Subcutaneous abdominal adipose tissue (tissue), 5 donors: ENCODE results near the gene CALD1.

Experiments
- H3K27ac ChIP-seq: one replicate; pipeline ENCODE4 v1.7.0; 2013; ENCODE audit warnings: low read depth, mild to moderate bottlenecking, inconsistent platforms, low read length, moderate library complexity
- H3K27me3 ChIP-seq, 5 donors: one replicate each; pipeline ENCODE4 v1.7.0; 2013; ENCODE audit warnings: low read length in 5 of 5, inconsistent platforms in 1 of 5; ENCODE audit not compliant: control insufficient read depth in 5 of 5, insufficient read depth in 4 of 5
- H3K36me3 ChIP-seq, 5 donors: one replicate each; pipeline ENCODE4 v1.7.0; 2013; ENCODE audit warnings: low read length in 5 of 5; ENCODE audit not compliant: control insufficient read depth in 5 of 5, insufficient read depth in 5 of 5
- H3K4me1 ChIP-seq, 5 donors: one replicate each; pipeline ENCODE4 v1.7.0; 2013; ENCODE audit warnings: low read length in 5 of 5, mild to moderate bottlenecking in 3 of 5, moderate library complexity in 1 of 5; ENCODE audit not compliant: control insufficient read depth in 5 of 5, insufficient read depth in 5 of 5
- H3K4me3 ChIP-seq, 5 donors: one replicate each; pipeline ENCODE4 v1.7.0; 2013; ENCODE audit warnings: low read length in 5 of 5, low read depth in 1 of 5
- H3K9ac ChIP-seq, 5 donors: one replicate each; pipeline ENCODE4 v1.7.0; 2013; ENCODE audit warnings: low read length in 5 of 5, mild to moderate bottlenecking in 4 of 5, moderate library complexity in 3 of 5
- H3K9me3 ChIP-seq, 5 donors: one replicate each; pipeline ENCODE4 v1.7.0; 2013; ENCODE audit warnings: low read length in 5 of 5; ENCODE audit not compliant: control insufficient read depth in 5 of 5
- donor health status: healthy.
- donor health status: healthy.
- donor health status: healthy.
- donor health status: healthy.
- donor health status: healthy.

The CALD1 gene

DNA sequence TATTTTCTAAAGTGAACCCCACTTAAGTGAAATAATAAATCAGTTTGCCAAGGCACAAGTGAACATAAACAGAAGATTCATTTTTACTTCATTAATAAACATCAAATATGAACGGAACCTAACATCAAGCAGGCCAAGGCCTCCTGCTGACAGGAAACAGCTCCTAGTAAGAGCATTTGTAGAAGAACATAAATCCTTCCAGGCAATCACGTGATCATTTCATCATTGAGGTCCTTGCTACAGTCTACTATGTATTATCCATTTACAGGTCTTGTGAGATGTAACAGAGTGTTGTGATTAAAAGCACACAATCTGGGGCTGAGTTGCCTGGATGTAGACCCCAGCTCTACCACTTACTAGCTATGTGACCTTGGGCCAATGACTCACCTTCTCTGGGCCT lies 70.6 kb downstream of the CALD1 start:
- peaks cover 2 to 21% (median 6%) of the 10 kb centered on the region in 5 donors for H3K4me1 ChIP-seq
- no peak overlapping the region for H3K27ac ChIP-seq
- H3K9me3 ChIP-seq: no peaks in the 10 kb centered on the region
- H3K4me3 ChIP-seq: no peak overlapping the region
- H3K36me3 ChIP-seq: peaks cover 0 to 6% (median 2%) of the 10 kb centered on the region in 5 donors
- H3K9ac ChIP-seq: no peak overlapping the region
- no peaks in the 10 kb centered on the region for H3K27me3 ChIP-seq

DNA sequence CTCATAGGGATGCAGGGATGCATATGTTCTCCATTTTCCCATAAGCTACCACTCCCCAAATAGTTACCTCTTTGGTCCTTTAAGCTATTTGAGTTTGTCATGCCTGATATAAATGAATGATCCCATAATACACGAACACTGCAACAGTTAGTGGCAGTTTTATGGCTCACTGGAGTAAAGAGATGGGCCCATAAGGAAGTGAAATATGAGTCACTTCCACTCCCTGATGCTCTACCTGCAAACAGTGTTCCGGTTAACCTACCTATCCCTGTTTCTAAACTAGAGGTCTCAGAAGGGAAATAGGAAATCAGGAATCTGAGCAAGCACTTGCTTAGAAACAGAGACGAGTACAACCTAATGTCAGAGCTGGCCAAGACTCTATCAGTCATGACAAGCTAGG lies 71.7 kb downstream of the CALD1 start:
- no peaks in the 10 kb centered on the region for H3K27me3 ChIP-seq
- H3K4me1 ChIP-seq: peaks cover 5 to 32% (median 17%) of the 10 kb centered on the region in 5 donors
- H3K27ac ChIP-seq: no peak overlapping the region

DNA sequence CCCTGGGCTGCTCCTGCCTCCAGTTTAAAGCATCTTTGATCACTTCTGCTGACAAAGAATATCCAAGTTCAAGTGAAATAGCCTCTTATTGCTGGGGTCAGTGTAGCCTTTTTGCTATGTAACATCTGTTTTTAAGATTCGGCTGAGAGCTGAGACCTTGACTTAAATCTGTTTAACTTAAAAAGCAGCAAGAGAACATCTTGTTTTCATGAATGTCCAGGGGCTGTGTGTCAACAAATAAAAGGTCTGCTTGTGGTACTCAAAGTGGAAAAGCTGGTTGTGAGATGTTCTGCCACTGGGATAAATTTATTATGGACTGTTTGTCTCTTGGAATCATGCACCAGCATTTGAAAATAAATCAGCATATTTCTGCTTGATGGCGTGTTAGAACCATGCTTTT lies 73.2 kb downstream of the CALD1 start:
- no peak overlapping the region for H3K9ac ChIP-seq
- no peak overlapping the region for H3K4me3 ChIP-seq
- no peaks in the 10 kb centered on the region for H3K9me3 ChIP-seq
- no peaks in the 10 kb centered on the region for H3K27me3 ChIP-seq
- peaks cover 5 to 29% (median 20%) of the 10 kb centered on the region in 5 donors for H3K4me1 ChIP-seq
- no peaks in the 10 kb centered on the region for H3K36me3 ChIP-seq
- no peak overlapping the region for H3K27ac ChIP-seq

More for the DNA sequence above, 71.7 kb downstream of the CALD1 start:
- Histone ChIP-seq H3K9me3 (no peaks in the 10 kb centered on the region), H3K36me3 (no peaks in the 10 kb centered on the region), H3K9ac (no peak overlapping the region), H3K4me3 (no peak overlapping the region)

DNA sequence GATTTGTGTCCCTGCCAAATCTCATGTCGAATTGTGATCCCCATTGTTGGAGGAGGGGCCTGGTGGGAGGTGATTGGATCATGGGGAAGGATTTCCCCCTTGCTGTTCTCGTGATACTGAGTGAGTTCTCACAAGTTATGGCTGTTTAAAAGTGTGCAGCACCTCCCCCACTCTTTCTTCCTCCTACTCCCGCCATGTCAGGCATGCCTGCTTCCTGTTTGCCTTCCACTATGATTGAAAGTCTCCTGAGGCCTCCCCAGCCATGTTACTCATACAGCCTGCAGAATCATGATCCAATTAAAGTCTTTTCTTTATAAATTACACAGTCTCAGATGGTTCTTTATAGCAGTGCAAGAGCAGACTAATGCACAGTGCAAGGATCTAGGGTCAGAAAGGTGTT lies 75.4 kb downstream of the CALD1 start:
- Histone ChIP-seq H3K27me3 (no peaks in the 10 kb centered on the region), H3K27ac (peak overlapping the region; percentile 34), H3K9me3 (no peaks in the 10 kb centered on the region), H3K4me1 (peaks cover 5 to 23% (median 20%) of the 10 kb centered on the region in 5 donors), H3K36me3 (no peaks in the 10 kb centered on the region), H3K4me3 (no peak overlapping the region), H3K9ac (no peak overlapping the region)

DNA sequence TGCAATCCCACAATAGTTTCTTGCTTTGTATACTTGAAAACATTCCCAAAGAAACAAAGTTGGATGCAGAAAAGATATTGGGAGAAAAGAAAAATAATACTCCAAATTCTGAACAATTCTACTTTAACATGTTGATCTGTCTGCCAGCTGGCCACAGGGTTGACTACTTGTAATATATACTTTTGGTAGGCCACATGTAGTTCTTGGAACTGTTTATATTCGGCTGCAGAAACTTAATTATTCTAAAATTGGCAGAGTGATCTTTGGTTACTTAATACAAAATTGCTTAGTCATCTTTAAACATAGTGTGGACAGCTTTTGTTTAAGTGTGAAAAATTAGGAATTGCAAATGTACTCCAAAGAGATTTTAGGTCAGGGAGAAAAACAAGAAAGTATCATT lies 76.0 kb downstream of the CALD1 start:
- H3K27ac ChIP-seq: peak overlapping the region; percentile 34
- H3K9ac ChIP-seq: no peak overlapping the region
- H3K27me3 ChIP-seq: no peaks in the 10 kb centered on the region
- H3K9me3 ChIP-seq: no peaks in the 10 kb centered on the region
- peak overlapping the region in 1 of 5 donors; percentile 12 for H3K4me3 ChIP-seq
- no peaks in the 10 kb centered on the region for H3K36me3 ChIP-seq
- peaks cover 5 to 23% (median 20%) of the 10 kb centered on the region in 5 donors for H3K4me1 ChIP-seq

DNA sequence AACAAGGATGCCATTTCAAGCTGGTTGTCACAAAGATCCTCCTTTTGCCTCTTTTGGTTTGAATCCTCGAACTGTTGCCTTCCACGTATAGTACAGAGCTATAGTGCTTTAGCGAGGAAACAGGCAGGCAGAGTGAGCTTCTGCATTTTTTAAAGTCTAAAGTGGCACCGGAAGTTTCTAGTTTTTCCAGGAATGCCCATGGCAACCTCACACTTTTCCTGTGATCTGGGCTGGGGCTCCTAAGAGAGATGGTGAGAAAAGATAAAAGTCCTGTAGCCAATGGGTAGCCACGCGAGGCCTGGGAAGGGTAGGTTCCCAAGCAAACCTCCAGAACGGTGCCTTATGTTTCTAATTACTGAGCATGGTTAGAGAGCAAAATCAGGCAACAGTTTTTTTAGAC lies 76.7 kb downstream of the CALD1 start:
- Histone ChIP-seq H3K4me3 (peak overlapping the region in 1 of 5 donors; percentile 12), H3K36me3 (no peaks in the 10 kb centered on the region), H3K27ac (peak overlapping the region; percentile 34), H3K9me3 (no peaks in the 10 kb centered on the region), H3K4me1 (peaks cover 5 to 23% (median 20%) of the 10 kb centered on the region in 5 donors), H3K9ac (peak overlapping the region in 1 of 5 donors; percentile 47), H3K27me3 (no peaks in the 10 kb centered on the region)

DNA sequence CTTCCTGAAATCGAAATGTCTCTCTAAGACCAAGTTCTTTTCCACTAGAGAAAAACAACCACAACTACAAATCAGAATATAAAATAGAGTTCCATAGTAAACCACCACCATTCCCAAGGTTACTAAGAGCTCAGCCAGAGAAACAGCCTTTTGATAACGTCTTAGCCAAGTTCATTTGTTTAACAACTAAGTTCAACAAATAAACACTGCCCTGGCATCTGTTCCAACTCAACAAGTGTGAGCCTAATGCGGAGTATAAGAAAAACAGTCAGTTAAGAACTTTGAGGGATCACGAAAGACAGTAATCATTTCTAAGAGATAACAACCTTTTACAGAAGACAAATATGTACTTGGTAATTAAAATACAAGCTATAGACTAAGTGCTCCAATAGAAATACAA lies 77.3 kb downstream of the CALD1 start:
- no peaks in the 10 kb centered on the region for H3K36me3 ChIP-seq
- H3K4me1 ChIP-seq: peaks cover 5 to 23% (median 20%) of the 10 kb centered on the region in 5 donors
- H3K9me3 ChIP-seq: no peaks in the 10 kb centered on the region
- H3K27me3 ChIP-seq: no peaks in the 10 kb centered on the region
- H3K4me3 ChIP-seq: no peak overlapping the region
- H3K9ac ChIP-seq: no peak overlapping the region
- peak overlapping the region; percentile 34 for H3K27ac ChIP-seq

DNA sequence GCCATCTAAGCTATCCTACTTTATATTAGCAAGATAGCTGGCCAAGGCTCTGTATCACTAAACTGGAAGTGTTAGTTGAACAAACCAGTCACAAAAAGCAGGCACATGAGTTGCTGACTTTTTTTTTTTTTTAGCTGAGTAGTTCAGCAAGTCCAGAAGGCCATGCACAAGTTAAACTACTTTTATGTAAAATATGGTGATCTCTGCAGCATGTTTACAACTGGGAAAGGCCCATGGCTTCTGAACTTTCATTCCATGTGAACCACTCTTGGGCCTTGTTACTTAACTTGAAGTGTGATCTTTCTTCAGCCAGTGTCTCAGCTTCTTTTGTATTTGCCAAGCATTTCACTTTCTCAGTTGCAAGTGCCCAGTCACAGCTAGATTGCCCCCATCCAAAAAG lies 78.5 kb downstream of the CALD1 start:
- no peaks in the 10 kb centered on the region for H3K9me3 ChIP-seq
- H3K4me1 ChIP-seq: peaks cover 5 to 23% (median 20%) of the 10 kb centered on the region in 5 donors

DNA sequence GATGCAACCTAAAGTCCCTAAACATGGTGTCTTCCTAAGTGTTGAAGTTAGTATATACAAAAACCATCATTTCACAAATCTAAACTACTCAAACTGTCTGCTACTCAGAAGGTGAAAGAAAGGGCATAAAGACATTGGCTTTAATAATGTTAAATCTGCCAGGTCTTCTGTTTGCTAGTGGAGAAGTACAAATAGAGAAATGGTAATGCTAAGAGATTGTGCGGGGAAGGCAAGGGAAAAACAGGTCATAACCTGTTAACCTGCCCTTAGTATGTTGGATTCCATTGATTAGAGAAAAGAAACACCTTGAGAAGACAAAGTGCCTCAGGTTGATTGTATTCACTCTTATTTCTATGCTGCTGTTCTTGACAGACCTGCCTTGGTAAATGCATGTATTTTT lies 80.3 kb downstream of the CALD1 start:
- H3K4me3 ChIP-seq: no peak overlapping the region
- H3K9ac ChIP-seq: no peak overlapping the region
- peaks cover 5 to 20% (median 15%) of the 10 kb centered on the region in 5 donors for H3K4me1 ChIP-seq
- no peaks in the 10 kb centered on the region for H3K9me3 ChIP-seq
- no peak overlapping the region for H3K27ac ChIP-seq
- H3K27me3 ChIP-seq: no peaks in the 10 kb centered on the region
- no peaks in the 10 kb centered on the region for H3K36me3 ChIP-seq

More for the DNA sequence above, 78.5 kb downstream of the CALD1 start:
- Histone ChIP-seq H3K27me3 (no peaks in the 10 kb centered on the region), H3K27ac (no peak overlapping the region), H3K4me3 (no peak overlapping the region), H3K9ac (no peak overlapping the region), H3K36me3 (no peaks in the 10 kb centered on the region)

DNA sequence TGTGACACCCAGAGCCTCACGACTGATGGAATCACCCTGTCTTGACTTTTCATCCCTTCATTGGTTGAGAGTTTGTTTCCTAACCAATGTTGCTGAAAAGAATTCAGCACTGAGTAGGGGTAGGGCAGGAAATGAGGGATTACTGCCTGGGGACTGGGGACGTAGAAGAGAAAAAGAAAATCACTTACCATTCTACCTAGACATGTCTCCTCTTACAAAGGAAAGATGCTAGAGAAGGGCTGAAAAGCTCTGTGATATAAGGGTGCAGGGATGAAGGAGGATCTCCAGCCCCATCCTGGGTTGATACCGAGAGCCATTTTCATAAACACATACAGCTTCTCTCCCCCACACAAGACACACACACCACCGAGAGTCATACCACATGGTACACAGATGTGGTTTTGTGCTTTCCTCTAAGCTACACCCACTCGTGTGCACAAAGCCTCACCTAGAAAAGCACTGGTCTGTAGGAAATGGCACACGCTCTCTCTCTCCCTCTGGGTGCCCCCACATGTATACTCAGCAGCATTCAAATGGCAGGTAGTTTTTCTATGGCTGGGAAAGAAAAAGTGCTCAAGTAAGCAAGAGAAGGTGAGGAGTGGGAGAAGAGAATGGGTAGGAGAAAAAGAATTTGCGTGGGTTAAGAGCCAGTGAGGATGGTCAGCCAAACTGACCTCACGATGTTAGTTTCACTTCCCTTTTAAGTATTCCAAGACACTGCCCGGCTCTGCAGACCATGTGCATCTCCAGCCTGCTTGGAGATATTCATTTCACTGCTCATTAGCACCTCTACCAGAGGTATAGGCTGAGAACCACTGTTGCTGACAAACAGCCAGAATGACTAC lies 85.8 kb downstream of the CALD1 start:
- Histone ChIP-seq H3K4me1 (peaks cover 2 to 19% (median 9%) of the 10 kb centered on the region in 5 donors), H3K4me3 (peak overlapping the region; percentile 33 to 50 (median 45)), H3K27ac (peak overlapping the region; percentile 13), H3K9me3 (no peaks in the 10 kb centered on the region), H3K36me3 (peaks cover 0 to 10% (median 5%) of the 10 kb centered on the region in 5 donors), H3K9ac (peak overlapping the region in 2 of 5 donors; percentile 18 to 46), H3K27me3 (no peaks in the 10 kb centered on the region)
